Measurements from ENCODE around the gene CPXM1. TPM values are rescaled to one million over a fixed set of nuclear protein-coding genes. Genes with fewer than 3 reads are reported as not detected.

Gene CPXM1
- total and polyA plus RNA-seq, 8 donors = 8.1 to 93.7 (median 77.0) TPM

DNA sequence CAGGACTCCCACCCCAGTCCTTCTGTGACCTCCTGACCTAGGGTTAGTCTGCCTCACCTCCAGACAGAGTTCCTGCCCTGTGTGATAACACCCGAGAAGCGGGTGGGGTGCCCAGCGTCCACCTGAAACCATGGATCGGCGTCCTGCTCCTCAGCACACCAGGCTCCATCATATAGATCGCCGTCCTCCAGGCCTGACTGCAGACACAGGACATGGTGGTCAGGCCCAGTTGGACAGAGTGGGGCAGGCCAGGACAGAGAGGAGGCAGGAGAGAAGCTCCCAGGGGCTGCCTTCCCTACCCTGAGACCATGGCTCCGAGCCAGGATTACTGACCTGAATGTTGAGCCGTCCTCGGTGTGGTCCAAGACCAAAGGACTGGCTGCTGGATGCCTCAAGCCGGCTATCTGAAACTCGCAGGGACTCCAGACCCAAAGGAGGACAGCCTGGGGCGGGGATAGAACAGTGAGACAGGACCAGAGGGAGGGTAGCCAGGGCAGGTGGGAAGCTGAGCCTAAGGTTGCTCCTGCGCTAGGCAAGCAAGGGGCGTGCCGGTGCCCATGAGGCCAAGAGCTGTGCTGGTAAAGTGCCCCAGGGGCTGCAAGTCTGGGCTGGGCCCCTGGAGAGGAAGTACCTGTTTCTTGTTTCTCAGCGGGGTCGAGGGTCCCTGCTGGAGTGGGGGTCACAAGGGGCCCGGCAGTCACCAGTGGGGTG is 2.2 kb downstream of the CPXM1 start:
- intact Hi-C loops (cut with DNase I) = no loop called here
- H3K27me3 ChIP-seq = peaks cover 28 to 89% of the 10 kb centered on the region in 2 donors

GRCh38 chr20:2797136-2797983 is 3.1 kb downstream of the CPXM1 start:
- Histone ChIP-seq H3K27me3 (peaks cover 23 to 88% of the 10 kb centered on the region in 2 donors), H3K27ac (no peak overlapping the region), H3K36me3 (no peaks in the 10 kb centered on the region), H3K9me3 (no peaks in the 10 kb centered on the region), H3K4me3 (no peak overlapping the region), H3K4me1 (peaks cover 0 to 25% of the 10 kb centered on the region in 2 donors)
- intact Hi-C loops (cut with DNase I) = no loop called here
- DNase-seq = no peak
- no peak for ATAC-seq
- TF ChIP-seq CTCF (IDR thresholded peaks at IDR 0.05) = no peak

More for the DNA sequence above, 2.2 kb downstream of the CPXM1 start:
- DNase-seq = no peak
- no peak for TF ChIP-seq CTCF (IDR thresholded peaks at IDR 0.05)
- Histone ChIP-seq H3K27ac (no peak overlapping the region), H3K9me3 (no peaks in the 10 kb centered on the region), H3K4me1 (peaks cover 0 to 25% of the 10 kb centered on the region in 2 donors), H3K4me3 (no peak overlapping the region), H3K36me3 (no peaks in the 10 kb centered on the region)
- ATAC-seq = no peak

DNA sequence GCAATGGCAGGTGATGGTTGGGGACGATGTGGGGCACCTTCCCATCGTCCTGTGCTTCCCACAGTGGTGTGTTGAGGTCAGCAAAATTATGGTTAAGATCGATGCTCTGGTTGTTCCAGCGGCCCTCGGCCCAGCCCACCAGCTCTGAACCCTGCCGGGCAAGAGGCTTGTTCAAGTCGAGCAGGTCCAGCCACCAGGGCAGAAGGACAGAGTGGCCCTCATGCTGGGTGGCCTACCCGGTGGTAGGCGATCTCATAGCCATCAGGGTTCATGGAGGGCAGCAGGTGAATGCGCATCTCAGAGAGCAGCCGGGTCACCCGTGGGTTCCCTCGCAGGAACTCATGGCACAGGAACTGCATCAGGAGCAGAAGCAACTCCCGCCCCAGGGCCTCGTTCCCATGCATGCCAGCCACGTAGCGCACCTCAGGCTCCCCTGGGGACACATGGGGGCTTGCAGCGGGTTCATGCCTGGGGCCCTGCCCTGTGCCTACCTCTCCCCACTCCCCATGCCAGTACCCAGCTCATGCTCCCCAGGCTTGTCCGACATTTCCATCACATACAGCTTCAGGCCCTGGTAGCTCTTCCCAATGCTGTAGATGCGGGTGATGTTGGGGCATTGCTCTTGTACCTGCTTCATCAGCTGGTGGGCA is 4.3 kb downstream of the CPXM1 start:
- Histone ChIP-seq H3K27me3 (peaks cover 12 to 86% of the 10 kb centered on the region in 2 donors), H3K9me3 (no peaks in the 10 kb centered on the region), H3K27ac (no peak overlapping the region), H3K4me3 (no peak overlapping the region), H3K36me3 (no peaks in the 10 kb centered on the region), H3K4me1 (peaks cover 0 to 22% of the 10 kb centered on the region in 2 donors)
- intact Hi-C loops (cut with DNase I) = no loop called here
- ATAC-seq = no peak
- TF ChIP-seq CTCF (IDR thresholded peaks at IDR 0.05) = no peak
- no peak for DNase-seq

DNA sequence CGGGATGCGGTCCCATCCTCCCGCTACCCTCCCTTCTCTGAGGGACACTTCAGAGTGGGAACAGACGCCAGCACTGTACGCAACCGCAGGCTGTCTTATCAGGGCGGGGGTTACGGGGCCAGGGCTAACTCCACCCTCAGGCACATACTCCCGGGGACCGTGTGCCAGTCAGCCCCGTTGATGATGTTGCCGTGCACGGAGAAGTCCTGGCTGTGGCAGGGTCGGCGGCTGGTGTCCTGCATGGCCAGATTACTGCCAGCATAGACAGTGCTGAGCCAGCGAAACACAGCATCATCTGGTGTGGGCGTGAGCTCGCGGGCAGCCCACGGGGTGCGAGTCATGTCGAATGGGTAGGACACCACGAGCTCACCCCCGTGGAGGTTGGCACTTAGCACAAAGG is 5.0 kb downstream of the CPXM1 start:
- Histone ChIP-seq H3K4me1 (peaks cover 0 to 15% of the 10 kb centered on the region in 2 donors), H3K9me3 (no peaks in the 10 kb centered on the region), H3K4me3 (no peak overlapping the region), H3K27ac (no peak overlapping the region), H3K36me3 (no peaks in the 10 kb centered on the region), H3K27me3 (peaks cover 5 to 81% of the 10 kb centered on the region in 2 donors)
- intact Hi-C loops (cut with DNase I) = no loop called here
- DNase-seq = no peak
- TF ChIP-seq CTCF (IDR thresholded peaks at IDR 0.05) = no peak
- no peak for ATAC-seq

All from left lung (tissue), 10 donors.